Transverse colon (tissue), 4 donors: ENCODE measurements around the gene LCLAT1.

ENCODE experiments used
- CTCF ChIP-seq, 5 experiments: fragments of 200-600 bp in 3 of 5; fragments of 450-650 bp in 2 of 5; sonication (generic) in 3 of 5; IDR thresholded peaks; 1 replicate in 2 of 5; 2 replicates in 3 of 5; pipeline ENCODE4 v1.5.1; 2016 to 2017; ENCODE audit warnings: antibody characterized with exemption in 5 of 5, inconsistent platforms in 3 of 5, mild to moderate bottlenecking in 2 of 5, moderate library complexity in 1 of 5
- POLR2A ChIP-seq: fragments of 450-650 bp; IDR thresholded peaks from one replicate; pipeline ENCODE4 v1.6.1; 2016; ENCODE audit warnings: antibody characterized with exemption, mild to moderate bottlenecking, moderate library complexity
- POLR2AphosphoS5 ChIP-seq, 3 donors: sonication (generic); formaldehyde crosslinking; IDR thresholded peaks; one replicate each; pipeline ENCODE4 v1.6.1; 2016; ENCODE audit warnings: antibody characterized with exemption in 3 of 3

GRCh38 chr2:30613001-30613400, 166.0 kb downstream of the LCLAT1 start:
- no peak for TF ChIP-seq POLR2AphosphoS5 (IDR thresholded peaks at IDR 0.05)
- TF ChIP-seq CTCF (IDR thresholded peaks at IDR 0.05) = no peak
- no peak for TF ChIP-seq POLR2A
